ENCODE measurements around the gene RPTOR. TPM values are rescaled to one million over a fixed set of nuclear protein-coding genes. Genes with fewer than 3 reads are reported as not detected.
"Not testable (repeated sequence)": the region's sequence is repeated elsewhere in the genome, so short reads cannot be mapped to it uniquely, and the experiment has no call there.

RPTOR gene
- total RNA-seq, 1 donor from 2014 or later = 11.7 TPM

GRCh38 chr17:80614332-80615047, 69.9 kb downstream of the RPTOR start:
- no peak for DNase-seq (ENCODE audit: low read depth in 2 of 2)

GRCh38 chr17:80615376-80615775, 70.7 kb downstream of the RPTOR start:
- no peak for DNase-seq (ENCODE audit: low read depth in 2 of 2)

GRCh38 chr17:80616705-80617104, 72.1 kb downstream of the RPTOR start:
- DNase-seq (ENCODE audit: low read depth in 2 of 2) = no peak

GRCh38 chr17:80618304-80618703, 73.7 kb downstream of the RPTOR start:
- peak in 1 of 2 donors; percentile 14 for DNase-seq (ENCODE audit: low read depth in 2 of 2)

GRCh38 chr17:80619535-80620235, 75.0 kb downstream of the RPTOR start:
- DNase-seq (ENCODE audit: low read depth in 2 of 2) = no peak

- DNase-seq (ENCODE audit: low read depth in 2 of 2) = no peak
Observed at GRCh38 chr17:80621335-80621996, 76.8 kb downstream of the RPTOR start.

GRCh38 chr17:80621997-80622357, 77.3 kb downstream of the RPTOR start:
- DNase-seq (ENCODE audit: low read depth in 2 of 2) = no peak

GRCh38 chr17:80624864-80625263, 80.2 kb downstream of the RPTOR start:
- no peak for DNase-seq (ENCODE audit: low read depth in 2 of 2)

- DNase-seq (ENCODE audit: low read depth in 2 of 2) = no peak
Observed at GRCh38 chr17:80625627-80626026, 81.0 kb downstream of the RPTOR start.

- DNase-seq (ENCODE audit: low read depth in 2 of 2) = not testable (repeated sequence)
Observed at GRCh38 chr17:80628881-80629280, 84.2 kb downstream of the RPTOR start.

GRCh38 chr17:80629298-80630028, 84.8 kb downstream of the RPTOR start:
- no peak for DNase-seq (ENCODE audit: low read depth in 2 of 2)

GRCh38 chr17:80630560-80631120, 86.0 kb downstream of the RPTOR start:
- no peak for DNase-seq (ENCODE audit: low read depth in 2 of 2)

- no peak for DNase-seq (ENCODE audit: low read depth in 2 of 2)
Observed at GRCh38 chr17:80631142-80632045, 86.8 kb downstream of the RPTOR start.

- no peak for DNase-seq (ENCODE audit: low read depth in 2 of 2)
Observed at GRCh38 chr17:80632046-80632581, 87.5 kb downstream of the RPTOR start.

GRCh38 chr17:80633207-80633606, 88.6 kb downstream of the RPTOR start:
- DNase-seq (ENCODE audit: low read depth in 2 of 2) = no peak

- DNase-seq (ENCODE audit: low read depth in 2 of 2) = no peak
Observed at GRCh38 chr17:80633994-80634566, 89.4 kb downstream of the RPTOR start.

GRCh38 chr17:80636361-80637018, 91.9 kb downstream of the RPTOR start:
- no peak for DNase-seq (ENCODE audit: low read depth in 2 of 2)

- DNase-seq (ENCODE audit: low read depth in 2 of 2) = no peak
Observed at GRCh38 chr17:80637048-80637781, 92.6 kb downstream of the RPTOR start.

GRCh38 chr17:80639658-80640057, 95.0 kb downstream of the RPTOR start:
- no peak for DNase-seq (ENCODE audit: low read depth in 2 of 2)
